HepG2 (cell line): ENCODE measurements around the gene TCF25. TPM values are rescaled to one million over a fixed set of nuclear protein-coding genes. Genes with fewer than 3 reads are reported as not detected.
A peak's percentile ranks its signal among the peaks of the same experiment; 100 is the strongest.

Experiments
- ADNP ChIP-seq: sonication (generic); formaldehyde crosslinking; IDR thresholded peaks from 2 replicates; pipeline ENCODE4 v1.4.0; 2020; ENCODE audit warnings: missing genetic modification reagents
- ATF6 ChIP-seq: sonication (generic); formaldehyde crosslinking; conservative IDR thresholded peaks from 2 replicates; pipeline ENCODE4 v1.4.0; 2020; ENCODE audit warnings: missing genetic modification reagents
- FOXO4 ChIP-seq: sonication (generic); formaldehyde crosslinking; conservative IDR thresholded peaks from 2 replicates; pipeline ENCODE4 v1.8.1; 2023; ENCODE audit warnings: missing genetic modification reagents
- GABPA ChIP-seq, 2 experiments: IDR thresholded peaks; 2 replicates each; pipeline ENCODE4 v1.6.1; 2011 to 2016; ENCODE audit warnings: low read depth in 2 of 2, low read length in 1 of 2, missing biosample characterization in 1 of 2, missing genetic modification characterization in 1 of 2
- HNF4G ChIP-seq, 2 experiments: sonication (generic) in 1 of 2; formaldehyde crosslinking in 1 of 2; IDR thresholded peaks; 2 replicates each; pipeline versions ENCODE4 v1.4.0 to v1.6.1; 2011 to 2020; ENCODE audit warnings: borderline replicate concordance in 2 of 2, low read depth in 2 of 2, mild to moderate bottlenecking in 2 of 2, low read length in 1 of 2, missing genetic modification reagents in 1 of 2, moderate library complexity in 1 of 2
- MAFF ChIP-seq: IDR thresholded peaks from 2 replicates; pipeline ENCODE4 v1.6.1; 2011; ENCODE audit warnings: low read depth, low read length, improper control_type of control experiment
- MYNN ChIP-seq: sonication (generic); formaldehyde crosslinking; IDR thresholded peaks from 2 replicates; pipeline ENCODE4 v1.4.0; 2020; ENCODE audit warnings: mild to moderate bottlenecking, low read depth, missing genetic modification reagents
- PPARG ChIP-seq: conservative IDR thresholded peaks from 2 replicates; pipeline ENCODE4 v1.6.1; 2016; ENCODE audit warnings: missing biosample characterization, missing genetic modification reagents
- SKI ChIP-seq: fragments of 450-650 bp; IDR thresholded peaks from one replicate; pipeline ENCODE4 v1.6.1; 2018; ENCODE audit warnings: mild to moderate bottlenecking; ENCODE audit not compliant: partially characterized antibody
- SNAPC5 ChIP-seq: sonication (generic); formaldehyde crosslinking; IDR thresholded peaks from 2 replicates; pipeline ENCODE4 v1.8.1; 2023; ENCODE audit warnings: mild to moderate bottlenecking, missing genetic modification reagents, borderline replicate concordance
- XRCC5 ChIP-seq: fragments of 200-400 bp; formaldehyde crosslinking; optimal IDR thresholded peaks from 2 replicates; pipeline ENCODE3; 2017; ENCODE audit warnings: mild to moderate bottlenecking, low read length
- ZBTB49 ChIP-seq: sonication (generic); formaldehyde crosslinking; IDR thresholded peaks from 2 replicates; pipeline ENCODE4 v1.4.0; 2020; ENCODE audit warnings: missing genetic modification reagents, borderline replicate concordance
- ZFP36L1 ChIP-seq: sonication (generic); formaldehyde crosslinking; IDR thresholded peaks from 2 replicates; pipeline ENCODE4 v1.8.0; 2022; ENCODE audit warnings: mild to moderate bottlenecking, missing genetic modification reagents, moderate library complexity
- ZNF224 ChIP-seq: sonication (generic); formaldehyde crosslinking; IDR thresholded peaks from 2 replicates; pipeline ENCODE4 v1.5.0; 2020; ENCODE audit warnings: mild to moderate bottlenecking, missing genetic modification reagents
- ZNF432 ChIP-seq: sonication (generic); formaldehyde crosslinking; IDR thresholded peaks from 2 replicates; pipeline ENCODE4 v1.5.0; 2020; ENCODE audit warnings: missing genetic modification reagents, mild to moderate bottlenecking, borderline replicate concordance
- ZNF614 ChIP-seq: IDR thresholded peaks from 2 replicates; pipeline ENCODE4 v1.6.1; 2018; ENCODE audit warnings: missing biosample characterization, missing genetic modification reagents, inconsistent platforms, borderline replicate concordance
- polyA plus RNA-seq, 8 experiments: library from polyadenylated mRNA; depleted of rRNA in 3 of 8; stranded (reverse) in 7 of 8; unstranded in 1 of 8; fragments of >200 nt; fragmentation: Illumina TruSeq in 4 of 8; extraction: Trizol in 4 of 8; gene quantifications; 2 replicates each; pipeline versions ENCODE4 v1.2.1 to v1.2.3, GENCODE V29; 2011 to 2016; ENCODE audit warnings: low read depth in 4 of 8, missing spikeins in 1 of 8, mixed read lengths in 1 of 8; ENCODE audit not compliant: insufficient read depth in 1 of 8
- total RNA-seq, 5 experiments: library from RNA; depleted of rRNA; stranded (reverse); fragments of >200 nt; fragmentation: Illumina TruSeq; extraction: Trizol; gene quantifications; 2 replicates each; pipeline ENCODE4 v1.2.3, GENCODE V29; 2016; ENCODE audit warnings: low read depth in 1 of 5
- TF ChIP-seq, protein P1 (sequence below): sonication (generic); formaldehyde crosslinking; conservative IDR thresholded peaks from 2 replicates; pipeline ENCODE4 v1.4.0; 2020; ENCODE audit warnings: missing genetic modification reagents
- TF ChIP-seq, protein P2 (sequence below): sonication (generic); formaldehyde crosslinking; IDR thresholded peaks from 2 replicates; pipeline ENCODE4 v1.4.0; 2020; ENCODE audit warnings: mild to moderate bottlenecking, missing genetic modification reagents

The TCF25 gene
- total and polyA plus RNA-seq, 2 of the 13 experiments (the other 11 are each of a cell fraction or from before 2014, with no cell fraction given), result 138 to 206 TPM

DNA sequence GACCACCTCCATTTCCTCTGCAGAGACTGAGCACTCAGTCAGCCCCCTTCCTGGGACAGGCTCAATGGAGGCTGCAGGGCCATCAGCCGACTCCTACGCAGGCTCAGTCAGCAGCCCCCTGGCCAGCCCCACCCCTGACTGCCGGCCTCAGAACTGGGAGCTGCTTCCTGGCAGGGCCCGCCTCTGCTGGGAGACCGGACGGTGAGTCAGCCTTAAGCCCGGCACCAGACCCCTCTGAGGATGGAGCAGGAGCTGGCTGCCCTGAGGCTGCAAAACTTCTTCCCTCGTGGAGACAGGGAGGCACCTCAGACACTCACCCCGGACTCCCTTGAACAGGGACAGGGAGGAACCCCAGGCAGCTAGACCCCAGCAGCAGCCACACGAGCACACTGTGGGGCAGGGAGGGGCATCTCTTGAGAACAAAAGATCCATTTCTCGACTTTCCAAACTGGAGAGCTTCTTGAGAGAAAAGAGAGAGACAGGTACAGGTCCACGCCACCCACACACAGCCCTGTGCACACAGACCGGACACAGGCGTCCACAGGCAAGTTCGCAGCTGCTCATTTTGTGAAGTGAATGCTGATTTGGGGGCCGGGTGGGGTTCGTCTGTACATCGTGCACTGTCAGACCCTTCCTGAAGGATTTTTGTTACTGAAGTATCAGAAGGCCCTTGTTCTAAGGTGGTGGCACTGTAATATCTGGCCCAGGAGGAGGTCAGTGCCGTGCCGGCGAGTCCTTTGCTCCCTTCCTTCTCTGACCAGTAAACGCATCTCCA lies 48.5 kb downstream of the TCF25 start (continued):
- TF ChIP-seq FOXO4 (CRISPR knock-in tag), result no peak
- TF ChIP-seq ZBTB49 (CRISPR knock-in tag), result no peak; the same call in 1 of the 2 replicates
- no peak for TF ChIP-seq GABPA (IDR thresholded peaks at IDR 0.05; ENCODE audit: low read depth, low read length)
- TF ChIP-seq GABPA (CRISPR knock-in tag; IDR thresholded peaks at IDR 0.05; ENCODE audit: low read depth), result peak; percentile 58; the same call in 1 of the 2 replicates
- TF ChIP-seq SNAPC5 (CRISPR knock-in tag), result 0 out of 2 replicates have a peak, but pooled peaks have one; percentile 20
- TF ChIP-seq MAFF, result peak; percentile 35; the same call in 1 of the 2 replicates
- peak; percentile 57 for TF ChIP-seq SKI
- peak; percentile 57; the same call in 1 of the 2 replicates for TF ChIP-seq PPARG (CRISPR knock-in tag)
- no peak for TF ChIP-seq ATF6 (CRISPR knock-in tag)
- 0 out of 2 replicates have a peak, but pooled peaks have one; percentile 6 for TF ChIP-seq HNF4G (IDR thresholded peaks at IDR 0.05; ENCODE audit: borderline replicate concordance, low read depth, low read length)
- TF ChIP-seq HNF4G (CRISPR knock-in tag; IDR thresholded peaks at IDR 0.05; ENCODE audit: borderline replicate concordance, low read depth), result no peak
- TF ChIP-seq ADNP, result no peak
- TF ChIP-seq, protein P1, sequence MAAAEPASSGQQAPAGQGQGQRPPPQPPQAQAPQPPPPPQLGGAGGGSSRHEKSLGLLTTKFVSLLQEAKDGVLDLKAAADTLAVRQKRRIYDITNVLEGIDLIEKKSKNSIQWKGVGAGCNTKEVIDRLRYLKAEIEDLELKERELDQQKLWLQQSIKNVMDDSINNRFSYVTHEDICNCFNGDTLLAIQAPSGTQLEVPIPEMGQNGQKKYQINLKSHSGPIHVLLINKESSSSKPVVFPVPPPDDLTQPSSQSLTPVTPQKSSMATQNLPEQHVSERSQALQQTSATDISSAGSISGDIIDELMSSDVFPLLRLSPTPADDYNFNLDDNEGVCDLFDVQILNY (CRISPR knock-in tag), result peak; percentile 52; the same call in 1 of the 2 replicates
- TF ChIP-seq, protein P2, sequence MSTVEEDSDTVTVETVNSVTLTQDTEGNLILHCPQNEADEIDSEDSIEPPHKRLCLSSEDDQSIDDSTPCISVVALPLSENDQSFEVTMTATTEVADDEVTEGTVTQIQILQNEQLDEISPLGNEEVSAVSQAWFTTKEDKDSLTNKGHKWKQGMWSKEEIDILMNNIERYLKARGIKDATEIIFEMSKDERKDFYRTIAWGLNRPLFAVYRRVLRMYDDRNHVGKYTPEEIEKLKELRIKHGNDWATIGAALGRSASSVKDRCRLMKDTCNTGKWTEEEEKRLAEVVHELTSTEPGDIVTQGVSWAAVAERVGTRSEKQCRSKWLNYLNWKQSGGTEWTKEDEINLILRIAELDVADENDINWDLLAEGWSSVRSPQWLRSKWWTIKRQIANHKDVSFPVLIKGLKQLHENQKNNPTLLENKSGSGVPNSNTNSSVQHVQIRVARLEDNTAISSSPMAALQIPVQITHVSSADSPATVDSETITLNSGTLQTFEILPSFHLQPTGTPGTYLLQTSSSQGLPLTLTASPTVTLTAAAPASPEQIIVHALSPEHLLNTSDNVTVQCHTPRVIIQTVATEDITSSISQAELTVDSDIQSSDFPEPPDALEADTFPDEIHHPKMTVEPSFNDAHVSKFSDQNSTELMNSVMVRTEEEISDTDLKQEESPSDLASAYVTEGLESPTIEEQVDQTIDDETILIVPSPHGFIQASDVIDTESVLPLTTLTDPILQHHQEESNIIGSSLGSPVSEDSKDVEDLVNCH (CRISPR knock-in tag), result no peak
- no peak for TF ChIP-seq ZFP36L1 (CRISPR knock-in tag)
- peak; percentile 26 for TF ChIP-seq XRCC5
- no peak; the same call in 1 of the 2 replicates for TF ChIP-seq ZNF614 (CRISPR knock-in tag)
- TF ChIP-seq MYNN, result no peak
- peak; percentile 94; the same call in 1 of the 2 replicates for TF ChIP-seq ZNF224 (CRISPR knock-in tag)
- no peak for TF ChIP-seq ZNF432
